Pancreas (tissue), 10 donors: ENCODE measurements around the gene CHMP1A. TPM values are rescaled to one million over a fixed set of nuclear protein-coding genes. Genes with fewer than 3 reads are reported as not detected.

Experiments
- ATAC-seq, 4 donors: fragments of 200-7000 bp; cut with Tn5 transposase; one replicate each; pipeline versions ENCODE4 v1.8.0 to v1.9.1; 2020; ENCODE audit warnings: mild to moderate bottlenecking in 4 of 4, moderate library complexity in 4 of 4
- DNase-seq, 6 donors: peaks; one replicate each; pipeline ENCODE4 v3.0.0-alpha.2; 2020
- FAIRE-seq: peaks from 2 replicates; lab custom pipeline; 2012; peaks lifted over from hg19 to GRCh38; lab: Jason Lieb, UNC
- H3K27ac ChIP-seq, 4 donors: fragments of 200-600 bp; sonication (generic); 1 replicate in 3 of 4; 2 replicates in 1 of 4; pipeline versions ENCODE4 v1.5.0 to v1.8.0; 2020
- H3K27me3 ChIP-seq, 4 donors: fragments of 200-600 bp; one replicate each; pipeline ENCODE4 v1.8.0; 2021
- H3K36me3 ChIP-seq, 3 donors: fragments of 200-600 bp; sonication (generic) in 1 of 3; one replicate each; pipeline versions ENCODE4 v1.5.0 to v1.8.0; 2020 to 2021
- H3K4me1 ChIP-seq, 3 donors: fragments of 200-600 bp; one replicate each; pipeline ENCODE4 v1.8.0; 2021
- H3K4me3 ChIP-seq, 4 donors: fragments of 200-600 bp; sonication (generic) in 2 of 4; one replicate each; pipeline versions ENCODE4 v1.5.0 to v1.8.0; 2020 to 2021
- H3K9me3 ChIP-seq, 4 donors: fragments of 200-600 bp; one replicate each; pipeline ENCODE4 v1.8.0; 2021
- WGBS, 2 donors: extraction: QIAGEN DNeasy Blood & Tissue Kit; methylation state at CpG; one replicate each; pipeline ENCODE4 v1.1.7; 2013; 5-methylcytosine and 5-hydroxymethylcytosine counted together
- intact Hi-C, 3 donors: fragments of 100-400 bp; cut with DNase I; formaldehyde crosslinking; loops; one replicate each; pipeline versions ENCODE4 v1.11.1 to v1.14.2; 2022
- polyA plus RNA-seq, 2 donors: library from polyadenylated mRNA; stranded (reverse); fragments of 200-250 nt; gene quantifications; one replicate each; pipeline ENCODE4 v1.2.3, GENCODE V29; 2013
- total RNA-seq, 6 donors: library from RNA; stranded (reverse); fragmentation: NEBNext Ultra II Directional in 4 of 6; extraction: Animal tissue kit (Norgen Biotek cat#: 25700) in 4 of 6; gene quantifications; one replicate each; pipeline versions ENCODE4 v1.2.1 to v1.2.4, GENCODE V29; 2021 to 2023
- TF ChIP-seq, protein P1 (sequence below), 4 donors: fragments of 200-600 bp; sonication (generic) in 3 of 4; IDR thresholded peaks; one replicate each; pipeline versions ENCODE4 v1.5.0 to v1.8.0; 2021; ENCODE audit warnings: antibody characterized with exemption in 4 of 4
- donor health status: healthy with polysubstance abuse.
- donor health status: DM: no; HTN: no; CAD: no; lungs with moderate emphysema.
- donor health status: DM: no; HTN: no; CAD: no.
- donor health status: control.
- donor health status: control.
- donor health status: Bipolar disorder and iron deficiency.
- donor health status: DM: yes; HTN: yes; CAD: no.
- donor health status: DM: no; HTN: no; CAD: no.
- donor health status: DM: no; HTN: no; CAD: no.
- donor health status: DM: yes; HTN: yes; CAD: no.

Gene CHMP1A
- total and polyA plus RNA-seq, 8 donors, result 27.6 to 71.4 (median 32.2) TPM

- intact Hi-C loops, result no loop called here
- TF ChIP-seq, protein P1, sequence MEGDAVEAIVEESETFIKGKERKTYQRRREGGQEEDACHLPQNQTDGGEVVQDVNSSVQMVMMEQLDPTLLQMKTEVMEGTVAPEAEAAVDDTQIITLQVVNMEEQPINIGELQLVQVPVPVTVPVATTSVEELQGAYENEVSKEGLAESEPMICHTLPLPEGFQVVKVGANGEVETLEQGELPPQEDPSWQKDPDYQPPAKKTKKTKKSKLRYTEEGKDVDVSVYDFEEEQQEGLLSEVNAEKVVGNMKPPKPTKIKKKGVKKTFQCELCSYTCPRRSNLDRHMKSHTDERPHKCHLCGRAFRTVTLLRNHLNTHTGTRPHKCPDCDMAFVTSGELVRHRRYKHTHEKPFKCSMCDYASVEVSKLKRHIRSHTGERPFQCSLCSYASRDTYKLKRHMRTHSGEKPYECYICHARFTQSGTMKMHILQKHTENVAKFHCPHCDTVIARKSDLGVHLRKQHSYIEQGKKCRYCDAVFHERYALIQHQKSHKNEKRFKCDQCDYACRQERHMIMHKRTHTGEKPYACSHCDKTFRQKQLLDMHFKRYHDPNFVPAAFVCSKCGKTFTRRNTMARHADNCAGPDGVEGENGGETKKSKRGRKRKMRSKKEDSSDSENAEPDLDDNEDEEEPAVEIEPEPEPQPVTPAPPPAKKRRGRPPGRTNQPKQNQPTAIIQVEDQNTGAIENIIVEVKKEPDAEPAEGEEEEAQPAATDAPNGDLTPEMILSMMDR (IDR thresholded peaks at IDR 0.05), result no peak
- Histone ChIP-seq H3K27ac (no peak overlapping the region), H3K27me3 (no peaks in the 10 kb centered on the region), H3K9me3 (no peaks in the 10 kb centered on the region), H3K4me1 (no peaks in the 10 kb centered on the region), H3K4me3 (no peak overlapping the region), H3K36me3 (no peaks in the 10 kb centered on the region)
- DNase-seq (peak in 1 of 6 donors; percentile 46), ATAC-seq (peak in 1 of 4 donors; percentile 8), FAIRE-seq (no peak)
- 59 to 69% methylated on average over 32 of the region's 32 CpGs for WGBS, 2 donors
These were observed 35.7 kb downstream of the CHMP1A start for GRCh38 chr16:89621698-89622409.

- intact Hi-C loops, result no loop called here
- ATAC-seq (peak in 1 of 4 donors; percentile 12), FAIRE-seq (no peak), DNase-seq (peak in 1 of 6 donors; percentile 50)
- no peaks in the 10 kb centered on the region for H3K27me3 ChIP-seq
- TF ChIP-seq, protein P1 (IDR thresholded peaks at IDR 0.05), result no peak
- H3K4me3 ChIP-seq, result no peak overlapping the region
- H3K9me3 ChIP-seq, result no peaks in the 10 kb centered on the region
- no peaks in the 10 kb centered on the region for H3K36me3 ChIP-seq
- H3K27ac ChIP-seq, result no peak overlapping the region
- H3K4me1 ChIP-seq, result no peaks in the 10 kb centered on the region
- 82% methylated on average over 18 of the region's 18 CpGs for WGBS, 2 donors
These were observed 36.3 kb downstream of the CHMP1A start for GRCh38 chr16:89621136-89621697.

DNA sequence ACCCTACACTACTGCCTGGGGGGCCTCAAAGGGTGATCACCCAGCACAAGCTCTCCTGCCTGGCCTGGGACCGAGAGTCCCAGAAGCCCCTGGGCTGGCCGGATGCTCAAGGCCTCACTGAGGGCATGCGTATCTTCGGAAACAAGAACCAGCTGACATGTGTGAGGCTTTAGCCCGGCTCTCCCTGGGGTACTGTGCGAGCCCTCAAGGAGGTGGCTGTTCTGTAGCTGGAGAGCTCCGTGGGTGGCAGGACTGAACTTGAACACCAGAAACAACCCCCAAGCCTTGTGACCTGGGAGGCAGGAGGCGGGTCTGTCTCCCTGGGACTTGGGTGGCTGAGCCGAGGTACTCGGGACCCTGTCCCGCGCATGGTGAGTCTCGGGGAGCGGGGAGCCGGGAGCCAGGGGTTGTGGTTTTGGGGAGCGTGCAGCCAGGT is 37.1 kb downstream of the CHMP1A start:
- Histone ChIP-seq H3K4me1 (no peaks in the 10 kb centered on the region), H3K27ac (no peak overlapping the region), H3K9me3 (no peaks in the 10 kb centered on the region), H3K36me3 (no peaks in the 10 kb centered on the region), H3K4me3 (no peak overlapping the region), H3K27me3 (no peaks in the 10 kb centered on the region)
- peak in 1 of 6 donors; percentile 43 for DNase-seq
- WGBS, 2 donors, result 84 to 92% methylated on average over 16 of the region's 16 CpGs
- intact Hi-C loops, result no loop called here
- no peak for FAIRE-seq
- TF ChIP-seq, protein P1 (IDR thresholded peaks at IDR 0.05), result no peak
- no peak for ATAC-seq

DNA sequence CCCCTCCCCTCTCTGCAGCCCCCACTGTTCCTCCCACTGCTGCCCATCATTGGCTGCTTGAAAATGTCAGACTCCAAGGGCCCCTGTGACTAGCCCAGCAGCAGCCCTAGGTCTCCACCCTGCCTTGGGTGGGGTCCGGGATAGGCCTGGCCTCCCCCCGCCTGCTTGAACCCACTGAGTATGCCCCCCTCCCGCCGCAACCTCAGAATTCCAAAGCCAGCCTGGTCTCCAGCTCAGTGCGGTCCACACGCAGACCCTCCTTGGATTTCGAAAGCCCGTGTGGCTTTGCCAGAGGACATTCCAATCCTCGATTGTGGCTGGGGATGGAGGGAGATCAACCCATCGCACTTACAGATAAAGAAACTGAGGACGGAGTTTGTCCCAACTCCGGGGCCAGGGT is 37.7 kb downstream of the CHMP1A start:
- Histone ChIP-seq H3K36me3 (no peaks in the 10 kb centered on the region), H3K4me1 (no peaks in the 10 kb centered on the region), H3K9me3 (no peaks in the 10 kb centered on the region), H3K27ac (no peak overlapping the region), H3K4me3 (no peak overlapping the region), H3K27me3 (no peaks in the 10 kb centered on the region)
- intact Hi-C loops, result no loop called here
- WGBS, 2 donors, result 73 to 77% methylated on average over 12 of the region's 12 CpGs
- DNase-seq (peak in 1 of 6 donors; percentile 38), ATAC-seq (no peak), FAIRE-seq (no peak)
- TF ChIP-seq, protein P1 (IDR thresholded peaks at IDR 0.05), result no peak
